NB4 (cell line): ENCODE measurements around the gene MB.

Source experiments
- POLR2A ChIP-seq: IDR thresholded peaks from 2 replicates; pipeline ENCODE4 v1.6.1; 2011; ENCODE audit warnings: mild to moderate bottlenecking; ENCODE audit not compliant: insufficient read length; ENCODE audit errors: extremely low read depth
- TF ChIP-seq, protein P1 (sequence below): IDR thresholded peaks from one replicate; pipeline ENCODE4 v1.5.1; 2012; ENCODE audit warnings: low read depth, low read length
- TF ChIP-seq, protein P2 (sequence below): IDR thresholded peaks from 2 replicates; pipeline ENCODE4 v1.6.1; 2011; ENCODE audit warnings: low read depth, low read length

DNA sequence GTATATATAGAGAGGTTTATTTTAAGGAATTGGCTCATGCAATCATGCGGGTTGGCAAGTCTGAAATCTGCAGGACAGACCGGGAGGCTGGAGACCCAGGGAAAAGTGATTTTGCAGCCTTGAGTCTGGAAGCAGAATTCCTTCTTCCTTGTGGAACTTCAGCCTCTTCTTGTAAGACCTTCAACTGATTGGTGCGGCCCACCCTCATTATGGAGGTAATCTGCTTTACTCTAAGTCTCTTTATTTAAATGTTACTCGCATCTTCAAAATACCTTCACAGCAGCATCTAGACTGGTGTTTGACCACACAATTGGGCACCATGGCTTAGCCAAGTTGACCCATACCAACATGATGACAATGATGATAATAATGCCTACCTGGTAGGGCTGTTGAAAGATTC lies 17.8 kb downstream of the MB start:
- TF ChIP-seq, protein P1, sequence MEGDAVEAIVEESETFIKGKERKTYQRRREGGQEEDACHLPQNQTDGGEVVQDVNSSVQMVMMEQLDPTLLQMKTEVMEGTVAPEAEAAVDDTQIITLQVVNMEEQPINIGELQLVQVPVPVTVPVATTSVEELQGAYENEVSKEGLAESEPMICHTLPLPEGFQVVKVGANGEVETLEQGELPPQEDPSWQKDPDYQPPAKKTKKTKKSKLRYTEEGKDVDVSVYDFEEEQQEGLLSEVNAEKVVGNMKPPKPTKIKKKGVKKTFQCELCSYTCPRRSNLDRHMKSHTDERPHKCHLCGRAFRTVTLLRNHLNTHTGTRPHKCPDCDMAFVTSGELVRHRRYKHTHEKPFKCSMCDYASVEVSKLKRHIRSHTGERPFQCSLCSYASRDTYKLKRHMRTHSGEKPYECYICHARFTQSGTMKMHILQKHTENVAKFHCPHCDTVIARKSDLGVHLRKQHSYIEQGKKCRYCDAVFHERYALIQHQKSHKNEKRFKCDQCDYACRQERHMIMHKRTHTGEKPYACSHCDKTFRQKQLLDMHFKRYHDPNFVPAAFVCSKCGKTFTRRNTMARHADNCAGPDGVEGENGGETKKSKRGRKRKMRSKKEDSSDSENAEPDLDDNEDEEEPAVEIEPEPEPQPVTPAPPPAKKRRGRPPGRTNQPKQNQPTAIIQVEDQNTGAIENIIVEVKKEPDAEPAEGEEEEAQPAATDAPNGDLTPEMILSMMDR, result no peak
- no peak for TF ChIP-seq POLR2A
- TF ChIP-seq, protein P2, sequence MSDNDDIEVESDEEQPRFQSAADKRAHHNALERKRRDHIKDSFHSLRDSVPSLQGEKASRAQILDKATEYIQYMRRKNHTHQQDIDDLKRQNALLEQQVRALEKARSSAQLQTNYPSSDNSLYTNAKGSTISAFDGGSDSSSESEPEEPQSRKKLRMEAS, result no peak
